Vagina (tissue), 2 donors: ENCODE measurements around the gene PLEKHG4B.

ENCODE experiments used
- POLR2A ChIP-seq, 2 donors: fragments of 450-650 bp; IDR thresholded peaks; one replicate each; pipeline ENCODE4 v1.6.1; 2017; ENCODE audit warnings: antibody characterized with exemption in 2 of 2, mild to moderate bottlenecking in 2 of 2, moderate library complexity in 2 of 2
- POLR2AphosphoS5 ChIP-seq, 2 donors: sonication (generic); formaldehyde crosslinking; IDR thresholded peaks; one replicate each; pipeline ENCODE4 v1.9.0; 2017; ENCODE audit warnings: antibody characterized with exemption in 2 of 2, mild to moderate bottlenecking in 2 of 2, low read depth in 1 of 2; ENCODE audit not compliant: insufficient read depth in 1 of 2
- TF ChIP-seq, protein P1 (sequence below), 3 experiments: fragments of 450-650 bp in 2 of 3; fragments of 200-600 bp in 1 of 3; sonication (generic) in 1 of 3; IDR thresholded peaks; one replicate each; pipeline ENCODE4 v1.5.1; 2017 to 2019; ENCODE audit warnings: antibody characterized with exemption in 3 of 3, mild to moderate bottlenecking in 2 of 3, moderate library complexity in 2 of 3

DNA sequence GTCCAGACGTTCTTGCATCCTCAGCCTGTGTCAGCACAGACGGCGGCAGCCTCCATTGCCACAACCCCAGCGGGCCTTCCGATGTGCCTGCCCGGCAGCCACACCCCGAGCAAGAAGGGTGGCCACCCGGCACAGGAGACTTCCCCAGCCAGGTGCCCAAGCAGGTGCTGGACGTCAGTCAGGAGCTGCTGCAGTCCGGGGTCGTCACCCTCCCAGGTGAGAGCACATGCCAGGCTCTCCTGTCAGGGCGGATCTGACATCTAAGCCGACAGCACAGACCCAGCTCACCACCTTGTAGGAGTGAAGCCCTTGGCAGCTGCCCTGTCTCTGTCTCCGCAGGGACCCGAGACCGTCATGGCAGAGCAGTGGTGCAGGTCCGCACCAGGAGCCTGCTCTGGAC lies 51.1 kb downstream of the PLEKHG4B start:
- no peak for TF ChIP-seq POLR2AphosphoS5 (IDR thresholded peaks at IDR 0.05; ENCODE audit: insufficient read depth in 1 of 2, low read depth in 1 of 2)
- TF ChIP-seq, protein P1, sequence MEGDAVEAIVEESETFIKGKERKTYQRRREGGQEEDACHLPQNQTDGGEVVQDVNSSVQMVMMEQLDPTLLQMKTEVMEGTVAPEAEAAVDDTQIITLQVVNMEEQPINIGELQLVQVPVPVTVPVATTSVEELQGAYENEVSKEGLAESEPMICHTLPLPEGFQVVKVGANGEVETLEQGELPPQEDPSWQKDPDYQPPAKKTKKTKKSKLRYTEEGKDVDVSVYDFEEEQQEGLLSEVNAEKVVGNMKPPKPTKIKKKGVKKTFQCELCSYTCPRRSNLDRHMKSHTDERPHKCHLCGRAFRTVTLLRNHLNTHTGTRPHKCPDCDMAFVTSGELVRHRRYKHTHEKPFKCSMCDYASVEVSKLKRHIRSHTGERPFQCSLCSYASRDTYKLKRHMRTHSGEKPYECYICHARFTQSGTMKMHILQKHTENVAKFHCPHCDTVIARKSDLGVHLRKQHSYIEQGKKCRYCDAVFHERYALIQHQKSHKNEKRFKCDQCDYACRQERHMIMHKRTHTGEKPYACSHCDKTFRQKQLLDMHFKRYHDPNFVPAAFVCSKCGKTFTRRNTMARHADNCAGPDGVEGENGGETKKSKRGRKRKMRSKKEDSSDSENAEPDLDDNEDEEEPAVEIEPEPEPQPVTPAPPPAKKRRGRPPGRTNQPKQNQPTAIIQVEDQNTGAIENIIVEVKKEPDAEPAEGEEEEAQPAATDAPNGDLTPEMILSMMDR (IDR thresholded peaks at IDR 0.05): no peak
- no peak for TF ChIP-seq POLR2A (IDR thresholded peaks at IDR 0.05)
